LNCAP (cell line): ENCODE results near the gene RBM23.

Experiments used
- CTCF ChIP-seq: fragments of 450-650 bp; IDR thresholded peaks from 2 replicates; pipeline ENCODE4 v1.5.1; 2017; ENCODE audit warnings: mild to moderate bottlenecking

Gene RBM23

GRCh38 chr14:22844221-22845102 lies 74.5 kb downstream of the RBM23 start:
- TF ChIP-seq CTCF, result no peak
